Sigmoid colon (tissue), 7 donors: ENCODE results near the gene ZNF460. TPM values are rescaled to one million over a fixed set of nuclear protein-coding genes. Genes with fewer than 3 reads are reported as not detected.

Source experiments
- DNase-seq: peaks from one replicate; pipeline ENCODE4 v3.0.0-alpha.2; 2019
- H3K27ac ChIP-seq, 4 donors: fragments of 200-600 bp; sonication (generic); one replicate each; pipeline ENCODE4 v1.5.1; 2016 to 2019; ENCODE audit warnings: mild to moderate bottlenecking in 1 of 4
- H3K27me3 ChIP-seq, 3 donors: fragments of 200-600 bp; sonication (generic); one replicate each; pipeline ENCODE4 v1.5.1; 2019; ENCODE audit warnings: mild to moderate bottlenecking in 1 of 3
- H3K36me3 ChIP-seq, 4 donors: fragments of 200-600 bp; sonication (generic); one replicate each; pipeline ENCODE4 v1.5.1; 2016 to 2019
- H3K4me1 ChIP-seq, 4 donors: fragments of 200-600 bp; sonication (generic); one replicate each; pipeline ENCODE4 v1.5.1; 2017 to 2019
- H3K4me3 ChIP-seq, 4 donors: fragments of 200-600 bp; sonication (generic); one replicate each; pipeline ENCODE4 v1.5.1; 2017 to 2019; ENCODE audit warnings: mild to moderate bottlenecking in 2 of 4, moderate library complexity in 1 of 4
- H3K9me3 ChIP-seq, 4 donors: fragments of 200-600 bp in 3 of 4; sonication (generic) in 3 of 4; one replicate each; pipeline versions ENCODE4 v1.5.1 to v1.6.1; 2013 to 2019
- EP300 ChIP-seq, 4 donors: sonication (generic); formaldehyde crosslinking; IDR thresholded peaks; one replicate each; pipeline ENCODE4 v1.6.1; 2017; ENCODE audit warnings: antibody characterized with exemption in 4 of 4
- POLR2A ChIP-seq, 2 donors: fragments of 450-650 bp; IDR thresholded peaks; one replicate each; pipeline ENCODE4 v1.6.1; 2016; ENCODE audit warnings: antibody characterized with exemption in 2 of 2, mild to moderate bottlenecking in 2 of 2, moderate library complexity in 2 of 2
- POLR2AphosphoS5 ChIP-seq, 4 donors: sonication (generic); formaldehyde crosslinking; IDR thresholded peaks; one replicate each; pipeline ENCODE4 v1.6.1; 2017; ENCODE audit warnings: antibody characterized with exemption in 4 of 4
- WGBS, 2 donors: extraction: QIAGEN DNeasy Blood & Tissue Kit; methylation state at CpG; one replicate each; pipeline ENCODE4 v1.1.7; 2013; 5-methylcytosine and 5-hydroxymethylcytosine counted together
- intact Hi-C: fragments of 100-400 bp; cut with DNase I; formaldehyde crosslinking; loops from one replicate; pipeline ENCODE4 v1.15.1; 2023
- polyA plus RNA-seq, 3 donors: library from polyadenylated mRNA; stranded (reverse); fragments of 200-250 nt; gene quantifications; one replicate each; pipeline ENCODE4 v1.2.3, GENCODE V29; 2013
- total RNA-seq, 4 donors: library from RNA; depleted of rRNA; stranded (reverse); fragments of >200 nt; gene quantifications; one replicate each; pipeline ENCODE4 v1.1.0, GENCODE V29; 2016
- TF ChIP-seq, protein P1 (sequence below), 4 experiments: fragments of 450-650 bp in 3 of 4; fragments of 200-600 bp in 1 of 4; IDR thresholded peaks; one replicate each; pipeline ENCODE4 v1.5.1; 2016 to 2019; ENCODE audit warnings: antibody characterized with exemption in 4 of 4, mild to moderate bottlenecking in 3 of 4, moderate library complexity in 2 of 4
- donor health status: healthy with polysubstance abuse.
- donor health status: Bipolar disorder and iron deficiency.
- donor health status: healthy.

ZNF460 gene
- total and polyA plus RNA-seq, 7 donors: 0.69 to 95.2 (median 48.8) TPM; not detected in 1

DNA sequence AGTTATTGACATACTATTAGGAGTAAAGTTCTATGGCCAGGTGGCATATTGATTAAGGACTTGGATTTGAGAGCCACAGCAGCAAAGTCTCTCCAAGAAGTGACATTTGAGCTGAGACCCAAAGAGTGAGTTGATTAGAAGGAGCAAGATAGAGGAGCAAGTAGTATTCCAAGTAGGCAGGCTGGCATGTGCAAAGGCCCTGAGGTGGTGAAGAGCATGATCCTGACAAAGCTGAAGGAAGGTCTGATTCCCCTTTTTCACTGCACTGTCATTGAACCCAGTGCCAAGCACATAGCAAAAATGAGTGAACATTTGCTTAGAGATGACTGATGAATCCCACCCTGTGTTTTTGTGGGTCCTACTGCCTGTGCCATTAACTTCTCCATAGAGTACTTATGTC lies 44.7 kb downstream of the ZNF460 start:
- Histone ChIP-seq H3K9me3 (peaks cover 17 to 23% (median 19%) of the 10 kb centered on the region in 4 donors), H3K27ac (no peak overlapping the region), H3K4me1 (peaks cover 0 to 20% (median 15%) of the 10 kb centered on the region in 4 donors), H3K27me3 (no peaks in the 10 kb centered on the region), H3K36me3 (peaks cover 43 to 70% (median 60%) of the 10 kb centered on the region in 4 donors), H3K4me3 (no peak overlapping the region)
- no peak for DNase-seq
- TF ChIP-seq POLR2A (IDR thresholded peaks at IDR 0.05) (no peak), EP300 (IDR thresholded peaks at IDR 0.05) (no peak), POLR2AphosphoS5 (IDR thresholded peaks at IDR 0.05) (no peak)
- TF ChIP-seq, protein P1, sequence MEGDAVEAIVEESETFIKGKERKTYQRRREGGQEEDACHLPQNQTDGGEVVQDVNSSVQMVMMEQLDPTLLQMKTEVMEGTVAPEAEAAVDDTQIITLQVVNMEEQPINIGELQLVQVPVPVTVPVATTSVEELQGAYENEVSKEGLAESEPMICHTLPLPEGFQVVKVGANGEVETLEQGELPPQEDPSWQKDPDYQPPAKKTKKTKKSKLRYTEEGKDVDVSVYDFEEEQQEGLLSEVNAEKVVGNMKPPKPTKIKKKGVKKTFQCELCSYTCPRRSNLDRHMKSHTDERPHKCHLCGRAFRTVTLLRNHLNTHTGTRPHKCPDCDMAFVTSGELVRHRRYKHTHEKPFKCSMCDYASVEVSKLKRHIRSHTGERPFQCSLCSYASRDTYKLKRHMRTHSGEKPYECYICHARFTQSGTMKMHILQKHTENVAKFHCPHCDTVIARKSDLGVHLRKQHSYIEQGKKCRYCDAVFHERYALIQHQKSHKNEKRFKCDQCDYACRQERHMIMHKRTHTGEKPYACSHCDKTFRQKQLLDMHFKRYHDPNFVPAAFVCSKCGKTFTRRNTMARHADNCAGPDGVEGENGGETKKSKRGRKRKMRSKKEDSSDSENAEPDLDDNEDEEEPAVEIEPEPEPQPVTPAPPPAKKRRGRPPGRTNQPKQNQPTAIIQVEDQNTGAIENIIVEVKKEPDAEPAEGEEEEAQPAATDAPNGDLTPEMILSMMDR (IDR thresholded peaks at IDR 0.05): no peak
- intact Hi-C loops: loop anchor here (5.0 kb wide), 1 partner anchor 37 kb away; the partner anchor contains the start of genes TRAPPC2B and ZNF547

DNA sequence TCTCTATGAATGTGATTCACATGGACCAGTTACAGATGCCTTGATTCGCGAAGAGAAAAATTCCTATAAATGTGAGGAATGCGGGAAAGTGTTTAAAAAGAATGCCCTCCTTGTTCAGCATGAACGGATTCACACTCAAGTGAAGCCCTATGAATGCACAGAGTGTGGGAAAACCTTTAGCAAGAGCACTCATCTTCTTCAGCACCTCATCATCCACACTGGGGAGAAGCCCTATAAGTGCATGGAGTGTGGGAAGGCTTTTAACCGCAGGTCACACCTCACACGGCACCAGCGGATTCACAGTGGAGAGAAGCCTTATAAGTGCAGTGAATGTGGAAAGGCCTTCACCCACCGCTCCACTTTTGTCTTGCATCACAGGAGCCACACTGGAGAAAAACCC lies 47.7 kb downstream of the ZNF460 start:
- no peak overlapping the region for H3K27ac ChIP-seq
- TF ChIP-seq POLR2AphosphoS5 (IDR thresholded peaks at IDR 0.05) (no peak), POLR2A (IDR thresholded peaks at IDR 0.05) (no peak), EP300 (IDR thresholded peaks at IDR 0.05) (no peak)
- TF ChIP-seq, protein P1 (IDR thresholded peaks at IDR 0.05): no peak
- 97 to 98% methylated on average over 8 of the region's 8 CpGs for WGBS, 2 donors
- H3K36me3 ChIP-seq: peaks cover 43 to 90% (median 60%) of the 10 kb centered on the region in 4 donors
- no peak overlapping the region for H3K4me3 ChIP-seq
- peaks cover 16 to 25% (median 20%) of the 10 kb centered on the region in 4 donors for H3K9me3 ChIP-seq
- no peak for DNase-seq
- no peaks in the 10 kb centered on the region for H3K27me3 ChIP-seq
- intact Hi-C loops: no loop called here
- no peaks in the 10 kb centered on the region for H3K4me1 ChIP-seq

DNA sequence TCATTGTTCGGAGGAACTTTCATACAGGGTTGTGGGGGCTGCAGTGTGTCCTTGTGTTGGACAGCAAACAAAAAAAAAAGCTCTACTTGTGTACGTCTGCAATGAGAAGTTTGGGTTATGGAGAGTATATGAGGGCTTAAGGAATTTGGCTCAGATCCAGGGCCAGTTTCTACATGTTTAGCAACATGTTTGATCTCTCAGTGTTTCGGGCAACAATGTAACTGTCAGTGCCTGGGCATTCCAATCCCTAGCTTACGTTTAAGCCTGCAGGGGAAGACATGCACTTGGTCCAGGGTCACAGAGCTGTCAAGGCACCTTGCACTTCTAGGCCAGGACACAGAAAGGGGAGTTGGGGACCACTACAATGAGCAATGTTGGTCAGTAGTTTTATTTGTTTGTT lies 53.9 kb downstream of the ZNF460 start:
- 87 to 88% methylated on average over 4 of the region's 4 CpGs for WGBS, 2 donors
- Histone ChIP-seq H3K4me1 (peaks cover 0 to 6% (median 0%) of the 10 kb centered on the region in 4 donors), H3K27ac (no peak overlapping the region), H3K27me3 (no peaks in the 10 kb centered on the region), H3K4me3 (no peak overlapping the region), H3K9me3 (peaks cover 0 to 5% (median 2%) of the 10 kb centered on the region in 4 donors), H3K36me3 (peaks cover under 1 to 33% (median 1%) of the 10 kb centered on the region in 4 donors)
- TF ChIP-seq POLR2A (IDR thresholded peaks at IDR 0.05) (no peak), EP300 (IDR thresholded peaks at IDR 0.05) (no peak), POLR2AphosphoS5 (IDR thresholded peaks at IDR 0.05) (no peak)
- TF ChIP-seq, protein P1 (IDR thresholded peaks at IDR 0.05): no peak
- intact Hi-C loops: no loop called here
- DNase-seq: no peak

DNA sequence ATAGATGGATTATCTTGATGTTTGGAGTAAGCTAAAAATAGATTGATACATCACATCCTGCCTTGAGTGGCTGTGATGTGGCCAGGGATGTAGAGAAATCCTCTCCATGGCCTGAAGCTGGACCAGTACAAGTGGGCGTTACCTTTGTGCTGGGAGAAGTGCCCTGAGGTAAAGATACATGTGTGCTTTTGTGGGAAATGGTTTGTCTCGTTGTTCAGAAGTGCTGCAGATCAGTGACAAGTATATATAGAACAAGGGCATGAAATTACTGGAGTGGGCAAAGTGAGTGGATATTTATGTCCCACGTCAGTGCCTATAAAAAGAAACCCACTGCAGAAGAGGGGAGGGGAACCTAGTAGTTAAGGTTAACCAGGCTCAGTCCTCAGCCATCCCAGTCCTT lies 58.6 kb downstream of the ZNF460 start:
- intact Hi-C loops: no loop called here
- TF ChIP-seq POLR2AphosphoS5 (IDR thresholded peaks at IDR 0.05): no peak
- TF ChIP-seq EP300 (IDR thresholded peaks at IDR 0.05): no peak
- TF ChIP-seq, protein P1 (IDR thresholded peaks at IDR 0.05): no peak
- no peak for TF ChIP-seq POLR2A (IDR thresholded peaks at IDR 0.05)
- Histone ChIP-seq H3K27ac (no peak overlapping the region), H3K9me3 (no peaks in the 10 kb centered on the region), H3K4me3 (no peak overlapping the region), H3K4me1 (peaks cover 0 to 6% (median 0%) of the 10 kb centered on the region in 4 donors), H3K27me3 (no peaks in the 10 kb centered on the region), H3K36me3 (no peaks in the 10 kb centered on the region)
- DNase-seq: no peak
- WGBS, 2 donors: 57 to 64% methylated on average over 3 of the region's 3 CpGs

DNA sequence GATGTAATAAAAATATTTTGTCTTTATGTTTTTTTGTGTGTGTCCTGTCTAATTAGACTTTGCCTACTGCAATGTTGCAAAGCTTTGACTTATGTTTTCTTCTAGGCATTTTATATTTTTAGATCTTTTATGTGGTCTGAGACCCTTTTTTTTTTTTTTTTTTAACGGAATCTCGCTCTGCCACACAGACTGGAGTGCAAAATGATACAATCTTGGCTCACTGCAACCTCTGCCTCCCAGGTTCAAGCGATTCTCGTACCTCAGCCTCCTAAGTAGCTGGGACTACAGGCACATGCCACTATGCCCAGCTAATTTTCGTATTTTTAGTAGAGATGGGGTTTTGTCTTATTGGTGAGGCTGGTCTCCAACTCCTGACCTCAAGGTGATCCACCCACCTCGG lies 62.3 kb downstream of the ZNF460 start:
- H3K9me3 ChIP-seq: no peaks in the 10 kb centered on the region
- no peak overlapping the region for H3K27ac ChIP-seq
- intact Hi-C loops: no loop called here
- peaks cover 0 to 6% (median 0%) of the 10 kb centered on the region in 4 donors for H3K4me1 ChIP-seq
- H3K36me3 ChIP-seq: no peaks in the 10 kb centered on the region
- TF ChIP-seq POLR2AphosphoS5 (IDR thresholded peaks at IDR 0.05) (no peak), EP300 (IDR thresholded peaks at IDR 0.05) (no peak), POLR2A (IDR thresholded peaks at IDR 0.05) (no peak)
- TF ChIP-seq, protein P1 (IDR thresholded peaks at IDR 0.05): no peak
- whole genome bisulfite sequencing, 2 donors: 74 to 79% methylated on average over 6 of the region's 6 CpGs
- no peaks in the 10 kb centered on the region for H3K27me3 ChIP-seq
- no peak for DNase-seq
- no peak overlapping the region for H3K4me3 ChIP-seq
